Measurements from ENCODE around the gene FSTL5.

Gene FSTL5

GRCh38 chr4:161664740-161665139 is 499.1 kb downstream of the FSTL5 start:
- no peak for DNase-seq

GRCh38 chr4:161663844-161664243 is 500.0 kb downstream of the FSTL5 start:
- no peak for DNase-seq

- no peak for DNase-seq
These were observed 505.1 kb downstream of the FSTL5 start for GRCh38 chr4:161658676-161659075.

GRCh38 chr4:161657616-161658015 is 506.2 kb downstream of the FSTL5 start:
- no peak for DNase-seq

- no peak for DNase-seq
These were observed 507.2 kb downstream of the FSTL5 start for GRCh38 chr4:161656594-161656993.

GRCh38 chr4:161655148-161655547 is 508.7 kb downstream of the FSTL5 start:
- DNase-seq: no peak

GRCh38 chr4:161653697-161654096 is 510.1 kb downstream of the FSTL5 start:
- no peak for DNase-seq

GRCh38 chr4:161651586-161651985 is 512.2 kb downstream of the FSTL5 start:
- no peak for DNase-seq

- DNase-seq: no peak
These were observed 513.0 kb downstream of the FSTL5 start for GRCh38 chr4:161650812-161651211.

- no peak for DNase-seq
These were observed 516.0 kb downstream of the FSTL5 start for GRCh38 chr4:161647757-161648156.

- DNase-seq: no peak
These were observed 521.1 kb downstream of the FSTL5 start for GRCh38 chr4:161642708-161643107.

- DNase-seq: no peak
These were observed 533.9 kb downstream of the FSTL5 start for GRCh38 chr4:161629694-161630441.

- DNase-seq: no peak
These were observed 559.1 kb downstream of the FSTL5 start for GRCh38 chr4:161604516-161605300.

- DNase-seq: no peak
These were observed 562.8 kb downstream of the FSTL5 start for GRCh38 chr4:161601011-161601410.

GRCh38 chr4:161595230-161595771 is 568.5 kb downstream of the FSTL5 start:
- DNase-seq: no peak

GRCh38 chr4:161585011-161585410 is 578.8 kb downstream of the FSTL5 start:
- DNase-seq: no peak

- DNase-seq: no peak
These were observed 580.3 kb downstream of the FSTL5 start for GRCh38 chr4:161583549-161583948.

- no peak for DNase-seq
These were observed 582.3 kb downstream of the FSTL5 start for GRCh38 chr4:161581262-161582230.

GRCh38 chr4:161577579-161578301 is 586.1 kb downstream of the FSTL5 start:
- DNase-seq: no peak

- DNase-seq: no peak
These were observed 590.0 kb downstream of the FSTL5 start for GRCh38 chr4:161573836-161574235.

- no peak for DNase-seq
These were observed 599.5 kb downstream of the FSTL5 start for GRCh38 chr4:161564230-161564834.

Measured in NCI-H1105 (cell line).